Measurements from ENCODE around the gene ZNF469. TPM values are rescaled to one million over a fixed set of nuclear protein-coding genes. Genes with fewer than 3 reads are reported as not detected.

The ZNF469 gene
- total RNA-seq, 4 donors from 2014 or later, result 0.14 to 0.75 (median 0.54) TPM

DNA sequence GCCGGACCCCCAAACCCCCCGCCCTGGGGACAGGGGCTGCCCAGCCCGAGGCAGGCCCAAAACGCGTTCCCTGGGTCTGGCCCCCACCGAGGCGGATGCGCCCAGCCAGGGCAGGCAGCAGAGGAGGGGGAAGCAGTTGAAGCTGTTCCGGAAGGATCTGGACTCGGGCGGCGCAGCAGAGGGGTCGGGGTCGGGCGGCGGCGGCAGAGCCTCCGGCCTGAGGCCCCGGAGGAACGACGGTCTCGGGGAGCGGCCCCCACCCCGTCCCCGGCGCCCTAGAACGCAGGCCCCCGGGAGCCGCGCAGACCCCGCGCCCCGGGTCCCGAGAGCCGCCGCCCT lies 47.4 kb downstream of the ZNF469 start:
- WGBS, 2 donors (ENCODE audit: low coverage in 1 of 2), result 15% methylated on average over 24 of the region's 36 CpGs; no CpG with 5 or more reads in 1 of the 2 donors
- DNase-seq, result no peak
- H3K27ac ChIP-seq, result peak overlapping the region; percentile 39 to 74 (median 52)
- peaks cover 55% of the 10 kb centered on the region for H3K27me3 ChIP-seq
- in situ Hi-C loops (cut with MboI; ENCODE audit: low pct_ligation_motif_present in 1 of 4, low pct_unique_long_range_greater_than_20kb in 1 of 4, low sequenced_read_pairs in 3 of 4) (loop anchor here in 1 of 4 donors (25.0 kb wide), 1 partner anchor 132 kb away; the partner anchor contains the start of gene ZC3H18), intact Hi-C loops (cut with DNase I; ENCODE audit: low total_unique reads) (loop anchor here (10.0 kb wide), 1 partner anchor 235 kb away; no protein-coding TSS in a partner anchor)
- no peaks in the 10 kb centered on the region for H3K36me3 ChIP-seq
- TF ChIP-seq, protein P1, sequence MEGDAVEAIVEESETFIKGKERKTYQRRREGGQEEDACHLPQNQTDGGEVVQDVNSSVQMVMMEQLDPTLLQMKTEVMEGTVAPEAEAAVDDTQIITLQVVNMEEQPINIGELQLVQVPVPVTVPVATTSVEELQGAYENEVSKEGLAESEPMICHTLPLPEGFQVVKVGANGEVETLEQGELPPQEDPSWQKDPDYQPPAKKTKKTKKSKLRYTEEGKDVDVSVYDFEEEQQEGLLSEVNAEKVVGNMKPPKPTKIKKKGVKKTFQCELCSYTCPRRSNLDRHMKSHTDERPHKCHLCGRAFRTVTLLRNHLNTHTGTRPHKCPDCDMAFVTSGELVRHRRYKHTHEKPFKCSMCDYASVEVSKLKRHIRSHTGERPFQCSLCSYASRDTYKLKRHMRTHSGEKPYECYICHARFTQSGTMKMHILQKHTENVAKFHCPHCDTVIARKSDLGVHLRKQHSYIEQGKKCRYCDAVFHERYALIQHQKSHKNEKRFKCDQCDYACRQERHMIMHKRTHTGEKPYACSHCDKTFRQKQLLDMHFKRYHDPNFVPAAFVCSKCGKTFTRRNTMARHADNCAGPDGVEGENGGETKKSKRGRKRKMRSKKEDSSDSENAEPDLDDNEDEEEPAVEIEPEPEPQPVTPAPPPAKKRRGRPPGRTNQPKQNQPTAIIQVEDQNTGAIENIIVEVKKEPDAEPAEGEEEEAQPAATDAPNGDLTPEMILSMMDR (IDR thresholded peaks at IDR 0.05), result no peak
- no peak for TF ChIP-seq EP300 (IDR thresholded peaks at IDR 0.05; ENCODE audit: low read depth)
- TF ChIP-seq POLR2A (IDR thresholded peaks at IDR 0.05), result no peak
- no peak for TF ChIP-seq POLR2AphosphoS5 (IDR thresholded peaks at IDR 0.05)
- H3K9me3 ChIP-seq, result no peaks in the 10 kb centered on the region
- peaks cover 0 to 16% (median 6%) of the 10 kb centered on the region in 4 donors for H3K4me1 ChIP-seq
- H3K4me3 ChIP-seq, result peak overlapping the region; percentile 20 to 59 (median 38)

GRCh38 chr16:88430524-88431446 lies 48.0 kb downstream of the ZNF469 start:
- H3K9me3 ChIP-seq, result no peaks in the 10 kb centered on the region
- in situ Hi-C loops (cut with MboI; ENCODE audit: low pct_ligation_motif_present in 1 of 4, low pct_unique_long_range_greater_than_20kb in 1 of 4, low sequenced_read_pairs in 3 of 4) (loop anchor here in 1 of 4 donors (25.0 kb wide), 1 partner anchor 132 kb away; the partner anchor contains the start of gene ZC3H18), intact Hi-C loops (cut with DNase I; ENCODE audit: low total_unique reads) (loop anchor here (10.0 kb wide), 1 partner anchor 236 kb away; no protein-coding TSS in a partner anchor)
- H3K4me3 ChIP-seq, result peak overlapping the region; percentile 20 to 59 (median 38)
- peaks cover 0 to 16% (median 6%) of the 10 kb centered on the region in 4 donors for H3K4me1 ChIP-seq
- peak overlapping the region; percentile 39 to 74 (median 52) for H3K27ac ChIP-seq
- TF ChIP-seq EP300 (IDR thresholded peaks at IDR 0.05; ENCODE audit: low read depth), result no peak
- TF ChIP-seq POLR2A (IDR thresholded peaks at IDR 0.05), result peak; percentile 16
- no peak for TF ChIP-seq POLR2AphosphoS5 (IDR thresholded peaks at IDR 0.05)
- TF ChIP-seq, protein P1 (IDR thresholded peaks at IDR 0.05), result no peak
- 14 to 19% methylated on average over 4 to 67 of the region's 80 CpGs for WGBS, 2 donors (ENCODE audit: low coverage in 1 of 2)
- no peaks in the 10 kb centered on the region for H3K36me3 ChIP-seq
- peak; percentile 39 for DNase-seq
- peaks cover 55% of the 10 kb centered on the region for H3K27me3 ChIP-seq

DNA sequence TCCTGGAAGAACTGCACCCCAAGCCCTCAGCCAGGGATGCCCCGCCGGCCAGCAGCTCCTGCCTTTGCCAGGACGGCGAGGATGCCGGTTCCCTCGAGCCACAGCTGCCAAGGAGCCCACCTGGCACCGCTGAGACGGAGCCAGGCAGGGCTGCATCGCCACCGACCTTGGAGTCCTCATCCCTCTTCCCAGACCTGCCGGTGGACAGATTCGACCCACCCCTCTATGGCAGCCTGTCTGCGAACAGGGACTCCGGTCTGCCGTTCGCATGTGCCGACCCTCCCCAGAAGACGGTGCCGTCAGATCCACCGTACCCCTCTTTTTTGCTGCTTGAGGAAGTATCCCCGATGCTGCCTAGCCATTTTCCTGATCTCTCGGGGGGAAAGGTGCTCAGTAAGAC lies 48.9 kb downstream of the ZNF469 start:
- Histone ChIP-seq H3K27me3 (peaks cover 55% of the 10 kb centered on the region), H3K27ac (no peak overlapping the region), H3K36me3 (no peaks in the 10 kb centered on the region), H3K4me1 (peaks cover 0 to 16% (median 6%) of the 10 kb centered on the region in 4 donors), H3K4me3 (no peak overlapping the region), H3K9me3 (no peaks in the 10 kb centered on the region)
- WGBS, 2 donors (ENCODE audit: low coverage in 1 of 2), result 90% methylated on average over 21 of the region's 22 CpGs; no CpG with 5 or more reads in 1 of the 2 donors
- in situ Hi-C loops (cut with MboI; ENCODE audit: low pct_ligation_motif_present in 1 of 4, low pct_unique_long_range_greater_than_20kb in 1 of 4, low sequenced_read_pairs in 3 of 4), result loop anchor here in 1 of 4 donors (25.0 kb wide), 1 partner anchor 131 kb away; the partner anchor contains the start of gene ZC3H18
- intact Hi-C loops (cut with DNase I; ENCODE audit: low total_unique reads), result loop anchor here (10.0 kb wide), 1 partner anchor 237 kb away; no protein-coding TSS in a partner anchor
- no peak for DNase-seq
- TF ChIP-seq POLR2A (IDR thresholded peaks at IDR 0.05) (no peak), EP300 (IDR thresholded peaks at IDR 0.05; ENCODE audit: low read depth) (no peak), POLR2AphosphoS5 (IDR thresholded peaks at IDR 0.05) (no peak)
- TF ChIP-seq, protein P1 (IDR thresholded peaks at IDR 0.05), result no peak

DNA sequence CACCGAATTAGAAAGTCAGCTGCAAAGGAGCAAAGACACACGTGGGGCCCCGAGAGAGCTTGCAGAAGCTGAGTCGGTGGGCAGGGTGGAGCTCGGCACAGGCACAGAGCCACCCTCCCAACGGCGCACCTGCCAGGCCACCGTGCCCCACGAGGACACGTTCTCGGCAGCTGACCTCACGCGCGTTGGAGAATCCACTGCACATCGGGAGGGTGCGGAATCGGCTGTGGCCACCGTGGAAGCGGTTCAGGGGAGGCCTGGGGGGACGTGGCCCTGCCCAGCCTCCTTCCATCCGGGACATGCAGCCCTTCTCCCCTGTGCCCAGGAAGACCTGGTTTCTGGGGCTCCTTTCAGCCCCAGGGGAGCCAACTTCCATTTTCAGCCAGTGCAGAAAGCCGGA lies 49.4 kb downstream of the ZNF469 start:
- Histone ChIP-seq H3K27me3 (peaks cover 55% of the 10 kb centered on the region), H3K4me1 (peaks cover 0 to 16% (median 6%) of the 10 kb centered on the region in 4 donors), H3K9me3 (no peaks in the 10 kb centered on the region), H3K27ac (no peak overlapping the region), H3K36me3 (no peaks in the 10 kb centered on the region), H3K4me3 (no peak overlapping the region)
- DNase-seq, result no peak
- WGBS, 2 donors (ENCODE audit: low coverage in 1 of 2), result 80 to 88% methylated on average over 1 to 22 of the region's 22 CpGs
- intact Hi-C loops (cut with DNase I; ENCODE audit: low total_unique reads), result loop anchor here (10.0 kb wide), 1 partner anchor 237 kb away; no protein-coding TSS in a partner anchor
- in situ Hi-C loops (cut with MboI; ENCODE audit: low pct_ligation_motif_present in 1 of 4, low pct_unique_long_range_greater_than_20kb in 1 of 4, low sequenced_read_pairs in 3 of 4), result loop anchor here in 1 of 4 donors (25.0 kb wide), 1 partner anchor 130 kb away; the partner anchor contains the start of gene ZC3H18
- no peak for TF ChIP-seq EP300 (IDR thresholded peaks at IDR 0.05; ENCODE audit: low read depth)

Other genes with a start within 250 kb of the ZNF469 start
- 1 to 10 TPM; 1.2 to 4.6 (median 3.1) TPM for gene ZFPM1, start 70.3 kb downstream of the ZNF469 start, total RNA-seq
- gene ZC3H18, start 187.4 kb downstream of the ZNF469 start, total RNA-seq, result 10 to 100 TPM; 17.9 to 50.5 (median 25.5) TPM

Data from transverse colon (tissue), 4 donors.